ENCODE data around the gene ICAM5. TPM values are rescaled to one million over a fixed set of nuclear protein-coding genes. Genes with fewer than 3 reads are reported as not detected.
A peak's percentile ranks its signal among the peaks of the same experiment; 100 is the strongest.
"Not testable (repeated sequence)": the region's sequence is repeated elsewhere in the genome, so short reads cannot be mapped to it uniquely, and the experiment has no call there.

Gene ICAM5
- total RNA-seq, 1 experiment from 2014 or later: 8.0 TPM

DNA sequence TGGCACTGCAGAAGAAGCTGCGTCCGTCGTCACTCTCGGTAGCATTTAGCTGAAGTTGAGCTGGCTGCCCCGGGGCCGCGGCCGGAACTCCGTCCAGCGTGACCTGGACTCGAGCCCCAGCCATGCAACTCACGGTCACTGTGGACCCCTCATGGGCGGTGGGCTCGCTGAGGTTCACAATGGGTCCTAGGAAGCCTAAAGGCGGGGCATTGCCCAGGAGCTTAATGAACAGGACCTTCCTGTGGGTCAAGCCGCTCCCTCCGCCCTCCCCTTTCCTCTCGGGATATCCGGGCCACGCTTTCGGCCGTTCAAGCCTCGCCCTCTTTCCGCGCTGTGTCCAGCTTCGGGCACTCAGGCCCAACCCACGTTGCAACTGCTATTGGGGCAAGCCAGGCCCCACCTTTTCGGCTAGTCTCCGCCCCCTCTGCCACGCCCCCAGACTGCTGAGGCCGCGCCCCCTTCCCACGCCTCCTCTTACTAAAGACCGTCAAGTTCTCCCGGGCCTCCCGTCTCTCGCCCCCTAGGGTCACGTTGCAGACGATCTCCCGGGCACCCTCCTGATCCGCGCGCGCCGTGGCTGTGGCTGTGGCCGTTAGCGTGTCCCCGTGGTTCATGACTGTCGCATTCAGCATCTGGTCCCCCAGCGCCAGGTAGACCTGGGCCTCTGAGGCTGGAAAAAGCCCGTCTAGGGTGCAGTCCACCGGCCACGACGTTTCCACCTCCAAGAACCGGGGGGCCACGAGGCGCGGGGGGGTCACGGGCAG is 45.0 kb downstream of the ICAM5 start:
- peak overlapping the region; percentile 93 for H3K4me3 Mint-ChIP-seq
- no peaks in the 10 kb centered on the region for H3K9me3 Mint-ChIP-seq
- TF ChIP-seq, protein P1, sequence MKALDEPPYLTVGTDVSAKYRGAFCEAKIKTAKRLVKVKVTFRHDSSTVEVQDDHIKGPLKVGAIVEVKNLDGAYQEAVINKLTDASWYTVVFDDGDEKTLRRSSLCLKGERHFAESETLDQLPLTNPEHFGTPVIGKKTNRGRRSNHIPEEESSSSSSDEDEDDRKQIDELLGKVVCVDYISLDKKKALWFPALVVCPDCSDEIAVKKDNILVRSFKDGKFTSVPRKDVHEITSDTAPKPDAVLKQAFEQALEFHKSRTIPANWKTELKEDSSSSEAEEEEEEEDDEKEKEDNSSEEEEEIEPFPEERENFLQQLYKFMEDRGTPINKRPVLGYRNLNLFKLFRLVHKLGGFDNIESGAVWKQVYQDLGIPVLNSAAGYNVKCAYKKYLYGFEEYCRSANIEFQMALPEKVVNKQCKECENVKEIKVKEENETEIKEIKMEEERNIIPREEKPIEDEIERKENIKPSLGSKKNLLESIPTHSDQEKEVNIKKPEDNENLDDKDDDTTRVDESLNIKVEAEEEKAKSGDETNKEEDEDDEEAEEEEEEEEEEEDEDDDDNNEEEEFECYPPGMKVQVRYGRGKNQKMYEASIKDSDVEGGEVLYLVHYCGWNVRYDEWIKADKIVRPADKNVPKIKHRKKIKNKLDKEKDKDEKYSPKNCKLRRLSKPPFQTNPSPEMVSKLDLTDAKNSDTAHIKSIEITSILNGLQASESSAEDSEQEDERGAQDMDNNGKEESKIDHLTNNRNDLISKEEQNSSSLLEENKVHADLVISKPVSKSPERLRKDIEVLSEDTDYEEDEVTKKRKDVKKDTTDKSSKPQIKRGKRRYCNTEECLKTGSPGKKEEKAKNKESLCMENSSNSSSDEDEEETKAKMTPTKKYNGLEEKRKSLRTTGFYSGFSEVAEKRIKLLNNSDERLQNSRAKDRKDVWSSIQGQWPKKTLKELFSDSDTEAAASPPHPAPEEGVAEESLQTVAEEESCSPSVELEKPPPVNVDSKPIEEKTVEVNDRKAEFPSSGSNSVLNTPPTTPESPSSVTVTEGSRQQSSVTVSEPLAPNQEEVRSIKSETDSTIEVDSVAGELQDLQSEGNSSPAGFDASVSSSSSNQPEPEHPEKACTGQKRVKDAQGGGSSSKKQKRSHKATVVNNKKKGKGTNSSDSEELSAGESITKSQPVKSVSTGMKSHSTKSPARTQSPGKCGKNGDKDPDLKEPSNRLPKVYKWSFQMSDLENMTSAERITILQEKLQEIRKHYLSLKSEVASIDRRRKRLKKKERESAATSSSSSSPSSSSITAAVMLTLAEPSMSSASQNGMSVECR (CRISPR knock-in tag; IDR thresholded peaks at IDR 0.05; ENCODE audit: borderline replicate concordance): peak; percentile 50; the same call in 1 of the 2 replicates
- TF ChIP-seq ZNF138 (CRISPR knock-in tag; conservative IDR thresholded peaks at IDR 0.05) (no peak), SP1 (CRISPR knock-in tag; conservative IDR thresholded peaks at IDR 0.05) (peak; percentile 80)
- TF ChIP-seq, protein P2, sequence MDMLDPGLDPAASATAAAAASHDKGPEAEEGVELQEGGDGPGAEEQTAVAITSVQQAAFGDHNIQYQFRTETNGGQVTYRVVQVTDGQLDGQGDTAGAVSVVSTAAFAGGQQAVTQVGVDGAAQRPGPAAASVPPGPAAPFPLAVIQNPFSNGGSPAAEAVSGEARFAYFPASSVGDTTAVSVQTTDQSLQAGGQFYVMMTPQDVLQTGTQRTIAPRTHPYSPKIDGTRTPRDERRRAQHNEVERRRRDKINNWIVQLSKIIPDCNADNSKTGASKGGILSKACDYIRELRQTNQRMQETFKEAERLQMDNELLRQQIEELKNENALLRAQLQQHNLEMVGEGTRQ (CRISPR knock-in tag; IDR thresholded peaks at IDR 0.05): no peak
- TF ChIP-seq, protein P3, sequence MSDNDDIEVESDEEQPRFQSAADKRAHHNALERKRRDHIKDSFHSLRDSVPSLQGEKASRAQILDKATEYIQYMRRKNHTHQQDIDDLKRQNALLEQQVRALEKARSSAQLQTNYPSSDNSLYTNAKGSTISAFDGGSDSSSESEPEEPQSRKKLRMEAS (CRISPR knock-in tag; IDR thresholded peaks at IDR 0.05): peak; percentile 50; the same call in 1 of the 2 replicates
- TF ChIP-seq, protein P4, sequence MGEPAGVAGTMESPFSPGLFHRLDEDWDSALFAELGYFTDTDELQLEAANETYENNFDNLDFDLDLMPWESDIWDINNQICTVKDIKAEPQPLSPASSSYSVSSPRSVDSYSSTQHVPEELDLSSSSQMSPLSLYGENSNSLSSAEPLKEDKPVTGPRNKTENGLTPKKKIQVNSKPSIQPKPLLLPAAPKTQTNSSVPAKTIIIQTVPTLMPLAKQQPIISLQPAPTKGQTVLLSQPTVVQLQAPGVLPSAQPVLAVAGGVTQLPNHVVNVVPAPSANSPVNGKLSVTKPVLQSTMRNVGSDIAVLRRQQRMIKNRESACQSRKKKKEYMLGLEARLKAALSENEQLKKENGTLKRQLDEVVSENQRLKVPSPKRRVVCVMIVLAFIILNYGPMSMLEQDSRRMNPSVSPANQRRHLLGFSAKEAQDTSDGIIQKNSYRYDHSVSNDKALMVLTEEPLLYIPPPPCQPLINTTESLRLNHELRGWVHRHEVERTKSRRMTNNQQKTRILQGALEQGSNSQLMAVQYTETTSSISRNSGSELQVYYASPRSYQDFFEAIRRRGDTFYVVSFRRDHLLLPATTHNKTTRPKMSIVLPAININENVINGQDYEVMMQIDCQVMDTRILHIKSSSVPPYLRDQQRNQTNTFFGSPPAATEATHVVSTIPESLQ (CRISPR knock-in tag; IDR thresholded peaks at IDR 0.05): no peak
- H3K4me1 Mint-ChIP-seq: peaks cover 30% of the 10 kb centered on the region
- ATAC-seq: peak; percentile 61
- CTCF ChIA-PET: interaction anchor here (0.6 to 5.1 kb wide), 18 partner anchors 8 to 365 kb away, joined by 3 to 55 read pairs (median 7); partner anchors contain the start of genes FDX2, ICAM1, ICAM5 and TYK2
- DNase-seq (ENCODE audit: low spot score): peak; percentile 95
- peaks cover 10% of the 10 kb centered on the region for H3K27me3 Mint-ChIP-seq (ENCODE audit: low read depth)
- POLR2A ChIA-PET: interaction anchor here (0.6 to 1.9 kb wide), 11 partner anchors 9 to 84 kb away, joined by 3 to 18 read pairs (median 5); partner anchors contain the start of genes ICAM1 and TYK2
- peaks cover 7% of the 10 kb centered on the region for H3K36me3 Mint-ChIP-seq
- no peak overlapping the region for H3K27ac Mint-ChIP-seq

DNA sequence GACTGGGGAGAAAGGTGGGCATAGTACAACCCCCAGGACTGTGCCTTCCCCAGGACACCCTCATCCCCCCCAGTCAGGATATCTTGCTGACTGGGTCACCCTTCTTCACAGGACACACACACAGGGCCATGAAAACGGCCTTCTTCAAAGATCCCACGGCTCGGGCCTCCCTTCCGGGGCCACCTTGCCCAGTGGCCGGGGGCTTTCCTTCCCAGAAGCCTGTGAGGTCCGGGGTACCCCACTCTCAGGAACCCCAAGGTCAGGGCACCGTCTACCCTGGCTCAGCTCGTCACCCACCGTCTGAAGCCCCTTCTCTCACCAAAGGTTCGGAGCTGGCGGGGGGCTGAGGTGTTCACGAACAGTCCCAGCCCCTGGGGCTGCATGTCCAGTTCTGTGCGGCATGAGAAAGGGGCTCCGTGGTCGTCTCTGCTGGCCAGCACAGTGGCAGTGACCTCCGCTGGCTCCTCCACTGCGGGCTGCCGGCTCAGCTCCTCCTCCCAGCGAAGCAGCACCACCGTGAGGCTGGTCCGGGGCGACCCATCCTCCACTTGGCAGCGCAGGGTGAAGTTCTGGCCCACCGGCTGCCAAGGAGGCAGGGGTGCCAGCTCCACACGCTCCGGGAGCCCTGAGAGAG is 45.7 kb downstream of the ICAM5 start:
- DNase-seq (ENCODE audit: low spot score): peak; percentile 52
- ATAC-seq: no peak
- peak overlapping the region; percentile 93 for H3K4me3 Mint-ChIP-seq
- ChIA-PET CTCF (interaction anchor here (1.0 to 5.1 kb wide), 10 partner anchors 18 to 364 kb away, joined by 4 to 55 read pairs (median 10); partner anchors contain the start of genes ICAM1, ICAM5 and TYK2), POLR2A (interaction anchor here (0.6 kb wide), 1 partner anchor 39 kb away, joined by 7 read pairs; no protein-coding TSS in a partner anchor)
- peaks cover 10% of the 10 kb centered on the region for H3K27me3 Mint-ChIP-seq (ENCODE audit: low read depth)
- H3K36me3 Mint-ChIP-seq: peaks cover under 1% of the 10 kb centered on the region
- H3K9me3 Mint-ChIP-seq: no peaks in the 10 kb centered on the region
- TF ChIP-seq GRHL2 (CRISPR knock-in tag; IDR thresholded peaks at IDR 0.05; ENCODE audit: insufficient replicate concordance, severe bottlenecking) (no peak), SMAD3 (CRISPR knock-in tag; IDR thresholded peaks at IDR 0.05; ENCODE audit: borderline replicate concordance) (no peak)
- TF ChIP-seq, protein P5, sequence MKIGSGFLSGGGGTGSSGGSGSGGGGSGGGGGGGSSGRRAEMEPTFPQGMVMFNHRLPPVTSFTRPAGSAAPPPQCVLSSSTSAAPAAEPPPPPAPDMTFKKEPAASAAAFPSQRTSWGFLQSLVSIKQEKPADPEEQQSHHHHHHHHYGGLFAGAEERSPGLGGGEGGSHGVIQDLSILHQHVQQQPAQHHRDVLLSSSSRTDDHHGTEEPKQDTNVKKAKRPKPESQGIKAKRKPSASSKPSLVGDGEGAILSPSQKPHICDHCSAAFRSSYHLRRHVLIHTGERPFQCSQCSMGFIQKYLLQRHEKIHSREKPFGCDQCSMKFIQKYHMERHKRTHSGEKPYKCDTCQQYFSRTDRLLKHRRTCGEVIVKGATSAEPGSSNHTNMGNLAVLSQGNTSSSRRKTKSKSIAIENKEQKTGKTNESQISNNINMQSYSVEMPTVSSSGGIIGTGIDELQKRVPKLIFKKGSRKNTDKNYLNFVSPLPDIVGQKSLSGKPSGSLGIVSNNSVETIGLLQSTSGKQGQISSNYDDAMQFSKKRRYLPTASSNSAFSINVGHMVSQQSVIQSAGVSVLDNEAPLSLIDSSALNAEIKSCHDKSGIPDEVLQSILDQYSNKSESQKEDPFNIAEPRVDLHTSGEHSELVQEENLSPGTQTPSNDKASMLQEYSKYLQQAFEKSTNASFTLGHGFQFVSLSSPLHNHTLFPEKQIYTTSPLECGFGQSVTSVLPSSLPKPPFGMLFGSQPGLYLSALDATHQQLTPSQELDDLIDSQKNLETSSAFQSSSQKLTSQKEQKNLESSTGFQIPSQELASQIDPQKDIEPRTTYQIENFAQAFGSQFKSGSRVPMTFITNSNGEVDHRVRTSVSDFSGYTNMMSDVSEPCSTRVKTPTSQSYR (CRISPR knock-in tag; IDR thresholded peaks at IDR 0.05): no peak
- H3K4me1 Mint-ChIP-seq: peaks cover 34% of the 10 kb centered on the region
- no peak overlapping the region for H3K27ac Mint-ChIP-seq

DNA sequence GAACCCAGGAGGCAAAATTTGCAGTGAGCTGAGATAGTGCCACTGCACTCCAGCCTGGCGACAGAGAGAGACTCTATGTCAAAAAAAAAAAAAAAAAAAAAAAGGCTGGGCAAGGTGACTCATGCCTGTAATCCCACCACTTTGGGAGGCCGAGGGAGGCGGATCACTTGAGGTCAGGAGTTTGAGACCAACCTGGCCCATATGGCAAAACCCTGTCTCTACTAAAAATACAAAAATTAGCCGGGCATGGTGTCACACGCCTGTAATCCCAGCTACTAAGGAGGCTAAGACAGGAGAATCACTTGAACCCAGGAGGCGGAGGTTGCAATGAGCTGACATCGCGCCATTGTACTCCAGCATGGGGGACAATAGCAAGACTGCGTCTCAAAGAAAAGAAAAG is 47.0 kb downstream of the ICAM5 start:
- CTCF ChIA-PET: interaction anchor here (1.4 to 3.7 kb wide), 4 partner anchors 17 to 52 kb away, joined by 4 to 24 read pairs (median 8); partner anchors contain the start of gene TYK2
- H3K4me3 Mint-ChIP-seq; H3K36me3 Mint-ChIP-seq; DNase-seq (ENCODE audit: low spot score); POLR2A ChIA-PET; ATAC-seq; H3K27me3 Mint-ChIP-seq (ENCODE audit: low read depth); H3K27ac Mint-ChIP-seq; H3K9me3 Mint-ChIP-seq: not testable (repeated sequence)
- peaks cover 39% of the 10 kb centered on the region for H3K4me1 Mint-ChIP-seq

Measured in WTC11 (cell line).